ENCODE results near the gene IKZF1.

- no peak for TF ChIP-seq CTCF (conservative IDR thresholded peaks at IDR 0.05; ENCODE audit: low read depth, low read length)
- TF ChIP-seq POLR2A (IDR thresholded peaks at IDR 0.05; ENCODE audit: low read depth, low read length) = no peak
- no peak for TF ChIP-seq RAD21 (IDR thresholded peaks at IDR 0.05; ENCODE audit: low read length)
Observed at GRCh38 chr7:50372923-50373322, 68.4 kb downstream of the IKZF1 start.
